Measurements from ENCODE around the gene ARID3A. TPM values are rescaled to one million over a fixed set of nuclear protein-coding genes. Genes with fewer than 3 reads are reported as not detected.

Gene ARID3A
- total and polyA plus RNA-seq, 2 of the 8 experiments (the other 6 are each of a cell fraction or from before 2014, with no cell fraction given), result 40.5 to 77.4 TPM

GRCh38 chr19:876089-876488, 49.7 kb upstream of the ARID3A start:
- Histone ChIP-seq H3K23ac (ENCODE audit: insufficient read length) (no peak overlapping the region), H3K4ac (replicated peaks; ENCODE audit: insufficient read length, low read depth, low read length) (no peak overlapping the region), H3K18ac (ENCODE audit: extremely low read depth, low read length) (no peak overlapping the region), H2AFZ (ENCODE audit: low read length) (no peak overlapping the region), H4K5ac (ENCODE audit: insufficient read length, low read depth, low read length) (no peak overlapping the region), H3K79me1 (ENCODE audit: low read depth, low read length) (peaks cover 2% of the 10 kb centered on the region; the same call in 1 of the 2 replicates), H3K23me2 (ENCODE audit: low read depth, low read length) (no peaks in the 10 kb centered on the region), H4K91ac (replicated peaks; ENCODE audit: insufficient read length, low read length) (no peak overlapping the region), H3K36me3 (ENCODE audit: control insufficient read depth in 2 of 4, insufficient read depth in 4 of 4, low read length in 3 of 4) (peaks cover 0 to 9% (median under 1%) of the 10 kb centered on the region in 4 experiments; a peak in 4 of 8 replicates), H3K27me3 (replicated peaks in 1 of 4; ENCODE audit: control insufficient read depth in 3 of 4, extremely low read depth in 1 of 4, insufficient read depth in 3 of 4, low read length in 3 of 4) (no peaks in the 10 kb centered on the region), H2BK15ac (ENCODE audit: low read length) (no peak overlapping the region), H3K9me3 (ENCODE audit: insufficient read depth in 2 of 2, low read depth in 1 of 2, low read length in 1 of 2) (peaks cover 0 to 3% of the 10 kb centered on the region in 2 experiments; a peak in 1 of 4 replicates), H2BK12ac (ENCODE audit: low read depth, low read length) (no peak overlapping the region), H3K56ac (replicated peaks; ENCODE audit: insufficient read length, low read depth, low read length) (no peak overlapping the region), H3K14ac (ENCODE audit: insufficient read length) (no peak overlapping the region), H2BK20ac (ENCODE audit: low read length) (no peak overlapping the region), H3K79me2 (ENCODE audit: control insufficient read depth in 1 of 2, insufficient read depth in 2 of 2, low read length in 2 of 2) (no peaks in the 10 kb centered on the region), H4K20me1 (replicated peaks in 1 of 2; ENCODE audit: control insufficient read depth in 1 of 2, insufficient read depth in 2 of 2, low read length in 2 of 2) (peaks cover 0 to 5% of the 10 kb centered on the region in 2 experiments), H2BK5ac (ENCODE audit: low read depth, low read length) (no peak overlapping the region), H3K4me3 (ENCODE audit: extremely low read depth in 1 of 4, insufficient read depth in 2 of 4, low read depth in 3 of 4, low read length in 4 of 4) (no peak overlapping the region), H2BK120ac (replicated peaks; ENCODE audit: low read depth, low read length) (no peak overlapping the region), H2AK5ac (ENCODE audit: low read depth, low read length) (no peak overlapping the region), H4K8ac (ENCODE audit: extremely low read depth, insufficient read depth, low read length) (no peak overlapping the region), H3K4me1 (replicated peaks in 1 of 4; ENCODE audit: control insufficient read depth in 3 of 4, insufficient read depth in 4 of 4, low read length in 3 of 4) (peaks cover 0 to 10% (median 4%) of the 10 kb centered on the region in 4 experiments; a peak in 5 of 7 replicates), H3K4me2 (ENCODE audit: insufficient read depth in 1 of 2, low read depth in 2 of 2, low read length in 2 of 2) (no peak overlapping the region), H3K9ac (replicated peaks in 1 of 4; ENCODE audit: extremely low read depth in 1 of 4, low read depth in 3 of 4, low read length in 3 of 4) (no peak overlapping the region), H3K27ac (ENCODE audit: low read depth, low read length) (no peak overlapping the region)
- 93% methylated on average over 13 of the region's 18 CpGs; no CpG with 5 or more reads in 1 of the 2 experiments for WGBS, 2 experiments (ENCODE audit: extremely low coverage in 1 of 2, insufficient coverage in 1 of 2, insufficient read length in 1 of 2, insufficient replicate concordance in 2 of 2, low coverage in 1 of 2, low lambda C conversion rate in 2 of 2, missing lambda C conversion rate in 1 of 2)
- TF ChIP-seq MAX (IDR thresholded peaks at IDR 0.05) (no peak), CHD1 (IDR thresholded peaks at IDR 0.05; ENCODE audit: low read depth, low read length) (no peak), POLR2A (IDR thresholded peaks at IDR 0.05; ENCODE audit: control extremely low read depth in 1 of 2, low read depth in 2 of 2, low read length in 2 of 2) (no peak), BACH1 (IDR thresholded peaks at IDR 0.05; ENCODE audit: low read length) (no peak), ATF3 (IDR thresholded peaks at IDR 0.05; ENCODE audit: insufficient read depth, low read depth, low read length) (no peak), CBX5 (IDR thresholded peaks at IDR 0.05; ENCODE audit: low read depth, low read length) (no peak), SUZ12 (IDR thresholded peaks at IDR 0.05; ENCODE audit: low read length) (no peak), YY1 (IDR thresholded peaks at IDR 0.05; ENCODE audit: low read depth, low read length) (no peak), BCL11A (IDR thresholded peaks at IDR 0.05; ENCODE audit: low read depth in 2 of 2, low read length in 2 of 2) (no peak)
- ChIA-PET CTCF (ENCODE audit: partially characterized antibody) (interaction anchor here (0.7 to 3.1 kb wide), 10 partner anchors 10 to 205 kb away, joined by 3 to 16 read pairs (median 4); partner anchors contain the start of genes MED16 and RNU6-9), POLR2A (ENCODE audit: partially characterized antibody) (interaction anchor here (0.6 to 11.5 kb wide), 4 partner anchors 13 to 103 kb away, joined by 3 to 82 read pairs (median 5); partner anchors contain the start of genes MED16 and RNU6-9)
- FAIRE-seq, result no peak
- no peak for DNase-seq (ENCODE audit: low read depth in 1 of 2, low spot score in 2 of 2)
